H9 (cell line): ENCODE results near the gene RAB6A. TPM values are rescaled to one million over a fixed set of nuclear protein-coding genes. Genes with fewer than 3 reads are reported as not detected.

Experiments used
- DNase-seq: peaks from one replicate; pipeline ENCODE4 v3.0.0-alpha.2; 2017
- H2AFZ ChIP-seq: one replicate; pipeline ENCODE4 v1.6.1; 2013; ENCODE audit warnings: mild to moderate bottlenecking, low read length, control low read depth, moderate library complexity
- H2AK5ac ChIP-seq: 2 replicates; pipeline ENCODE4 v1.6.1; 2013; ENCODE audit warnings: low read length, control low read depth, mixed read lengths; ENCODE audit not compliant: insufficient read length
- H2BK120ac ChIP-seq: one replicate; pipeline ENCODE4 v1.6.1; 2013; ENCODE audit warnings: low read depth, mild to moderate bottlenecking, low read length, control low read depth, inconsistent platforms; ENCODE audit not compliant: poor library complexity, severe bottlenecking
- H2BK12ac ChIP-seq: 2 replicates; pipeline ENCODE4 v1.6.1; 2013; ENCODE audit warnings: low read length, control low read depth, mixed read lengths, low read depth; ENCODE audit not compliant: insufficient read length
- H2BK15ac ChIP-seq: 2 replicates; pipeline ENCODE4 v1.6.1; 2013; ENCODE audit warnings: low read depth, low read length, control low read depth
- H2BK20ac ChIP-seq: one replicate; pipeline ENCODE4 v1.6.1; 2013; ENCODE audit warnings: low read depth, mild to moderate bottlenecking, low read length, control low read depth, inconsistent platforms; ENCODE audit not compliant: poor library complexity, severe bottlenecking
- H2BK5ac ChIP-seq: 2 replicates; pipeline ENCODE4 v1.6.1; 2013; ENCODE audit warnings: low read length, control low read depth, mixed read lengths; ENCODE audit not compliant: insufficient read length
- H3K14ac ChIP-seq: 2 replicates; pipeline ENCODE4 v1.6.1; 2013; ENCODE audit warnings: low read length, control low read depth; ENCODE audit not compliant: insufficient read depth
- H3K18ac ChIP-seq: 2 replicates; pipeline ENCODE4 v1.6.1; 2013; ENCODE audit warnings: low read depth, mild to moderate bottlenecking, mixed read lengths, low read length, control low read depth; ENCODE audit not compliant: insufficient read length
- H3K23ac ChIP-seq: 2 replicates; pipeline ENCODE4 v1.6.1; 2013; ENCODE audit warnings: low read length, control low read depth, mixed read lengths, low read depth; ENCODE audit not compliant: insufficient read length
- H3K23me2 ChIP-seq: 2 replicates; pipeline ENCODE4 v1.6.1; 2013; ENCODE audit warnings: low read depth, mild to moderate bottlenecking, mixed read lengths, low read length, control low read depth; ENCODE audit not compliant: insufficient read length, poor library complexity, severe bottlenecking
- H3K27ac ChIP-seq: 2 replicates; pipeline ENCODE4 v1.5.1; 2013; ENCODE audit warnings: low read length, control low read depth, mixed read lengths, low read depth; ENCODE audit not compliant: insufficient read length
- H3K27me3 ChIP-seq: 2 replicates; pipeline ENCODE4 v1.6.1; 2013; ENCODE audit warnings: low read length, control low read depth, inconsistent platforms; ENCODE audit not compliant: insufficient read depth
- H3K4ac ChIP-seq: 2 replicates; pipeline ENCODE4 v1.6.1; 2013; ENCODE audit warnings: low read depth, mild to moderate bottlenecking, control low read depth, inconsistent platforms, low read length, moderate library complexity
- H3K4me1 ChIP-seq: 2 replicates; pipeline ENCODE4 v1.6.1; 2013; ENCODE audit warnings: low read length, control low read depth, inconsistent platforms; ENCODE audit not compliant: insufficient read depth
- H3K4me2 ChIP-seq: 2 replicates; pipeline ENCODE4 v1.6.1; 2013; ENCODE audit warnings: low read length, control low read depth, mixed read lengths; ENCODE audit not compliant: insufficient read length, insufficient read depth
- H3K56ac ChIP-seq: 2 replicates; pipeline ENCODE4 v1.6.1; 2013; ENCODE audit warnings: low read depth, mild to moderate bottlenecking, mixed read lengths, low read length, control low read depth; ENCODE audit not compliant: insufficient read length
- H3K79me1 ChIP-seq: 2 replicates; pipeline ENCODE4 v1.6.1; 2013; ENCODE audit warnings: low read depth, mild to moderate bottlenecking, moderate library complexity, low read length, control low read depth, inconsistent platforms; ENCODE audit not compliant: insufficient read depth, poor library complexity, severe bottlenecking
- H3K79me2 ChIP-seq: 2 replicates; pipeline ENCODE4 v1.6.1; 2013; ENCODE audit warnings: low read length, control low read depth, inconsistent platforms; ENCODE audit not compliant: insufficient read depth
- H3K9ac ChIP-seq: 2 replicates; pipeline ENCODE4 v1.6.1; 2013; ENCODE audit warnings: low read length, control low read depth, mixed read lengths; ENCODE audit not compliant: insufficient read length; ENCODE audit errors: extremely low read depth
- H3K9me3 ChIP-seq: one replicate; pipeline ENCODE4 v1.6.1; 2013; ENCODE audit warnings: low read depth, low read length, inconsistent platforms; ENCODE audit not compliant: control insufficient read depth
- H3T11ph ChIP-seq: one replicate; pipeline ENCODE4 v1.6.1; 2013; ENCODE audit warnings: mild to moderate bottlenecking, low read length, control low read depth, inconsistent platforms
- H4K20me1 ChIP-seq: one replicate; pipeline ENCODE4 v1.6.1; 2013; ENCODE audit not compliant: control insufficient read depth, insufficient read length, insufficient read depth
- H4K5ac ChIP-seq: 2 replicates; pipeline ENCODE4 v1.6.1; 2013; ENCODE audit warnings: low read depth, mild to moderate bottlenecking, mixed read lengths, low read length, control low read depth; ENCODE audit not compliant: insufficient read length
- H4K8ac ChIP-seq: replicated peaks from 2 replicates; pipeline ENCODE4 v1.6.1; 2013; ENCODE audit warnings: low read length, control low read depth, mixed read lengths, low read depth; ENCODE audit not compliant: insufficient read length
- H4K91ac ChIP-seq: 2 replicates; pipeline ENCODE4 v1.6.1; 2013; ENCODE audit warnings: low read depth, mild to moderate bottlenecking, moderate library complexity, mixed read lengths, low read length, control low read depth; ENCODE audit not compliant: insufficient read length
- H3K27ac Mint-ChIP-seq, 3 experiments: 2 replicates in 2 of 3; 3 replicates in 1 of 3; pipeline ENCODE4 v1.8.0; 2020 to 2021; ENCODE audit warnings: mixed read lengths in 3 of 3, mild to moderate bottlenecking in 1 of 3, moderate library complexity in 1 of 3
- H3K27me3 Mint-ChIP-seq: 2 replicates; pipeline ENCODE4 v1.8.0; 2021; ENCODE audit warnings: low read depth, mild to moderate bottlenecking, moderate library complexity, mixed read lengths
- H3K36me3 Mint-ChIP-seq, 3 experiments: 2 replicates in 2 of 3; 3 replicates in 1 of 3; pipeline ENCODE4 v1.8.0; 2020 to 2021; ENCODE audit warnings: low read depth in 3 of 3, mixed read lengths in 3 of 3; ENCODE audit not compliant: insufficient read depth in 1 of 3
- H3K4me1 Mint-ChIP-seq, 2 experiments: 2 replicates each; pipeline ENCODE4 v1.8.0; 2020; ENCODE audit warnings: mixed read lengths in 2 of 2
- H3K4me3 Mint-ChIP-seq, 2 experiments: 2 replicates in 1 of 2; 3 replicates in 1 of 2; pipeline ENCODE4 v1.8.0; 2020 to 2021; ENCODE audit warnings: mild to moderate bottlenecking in 2 of 2, mixed read lengths in 2 of 2, moderate library complexity in 1 of 2
- H3K9me3 Mint-ChIP-seq, 2 experiments: 2 replicates in 1 of 2; 3 replicates in 1 of 2; pipeline ENCODE4 v1.8.0; 2020; ENCODE audit warnings: mild to moderate bottlenecking in 2 of 2, mixed read lengths in 2 of 2, moderate library complexity in 1 of 2
- WGBS: extraction: QIAGEN DNeasy Blood & Tissue Kit; methylation state at CpG from one replicate; pipeline ENCODE4 v1.1.7; 2013; ENCODE audit warnings: missing lambda C conversion rate, low lambda C conversion rate, mixed read lengths; ENCODE audit not compliant: insufficient read length; ENCODE audit errors: extremely low coverage; 5-methylcytosine and 5-hydroxymethylcytosine counted together
- total RNA-seq: library from RNA; stranded (reverse); gene quantifications from 2 replicates; pipeline ENCODE4 v1.2.1, GENCODE V29; 2021
- TF ChIP-seq, protein P1 (sequence below): fragments of 200-600 bp; sonication (generic); conservative IDR thresholded peaks from 3 replicates; pipeline ENCODE4 v1.8.0; 2021; ENCODE audit warnings: antibody characterized with exemption, mild to moderate bottlenecking

Gene RAB6A
- total RNA-seq, 1 experiment from 2014 or later, result 72.8 TPM

DNA sequence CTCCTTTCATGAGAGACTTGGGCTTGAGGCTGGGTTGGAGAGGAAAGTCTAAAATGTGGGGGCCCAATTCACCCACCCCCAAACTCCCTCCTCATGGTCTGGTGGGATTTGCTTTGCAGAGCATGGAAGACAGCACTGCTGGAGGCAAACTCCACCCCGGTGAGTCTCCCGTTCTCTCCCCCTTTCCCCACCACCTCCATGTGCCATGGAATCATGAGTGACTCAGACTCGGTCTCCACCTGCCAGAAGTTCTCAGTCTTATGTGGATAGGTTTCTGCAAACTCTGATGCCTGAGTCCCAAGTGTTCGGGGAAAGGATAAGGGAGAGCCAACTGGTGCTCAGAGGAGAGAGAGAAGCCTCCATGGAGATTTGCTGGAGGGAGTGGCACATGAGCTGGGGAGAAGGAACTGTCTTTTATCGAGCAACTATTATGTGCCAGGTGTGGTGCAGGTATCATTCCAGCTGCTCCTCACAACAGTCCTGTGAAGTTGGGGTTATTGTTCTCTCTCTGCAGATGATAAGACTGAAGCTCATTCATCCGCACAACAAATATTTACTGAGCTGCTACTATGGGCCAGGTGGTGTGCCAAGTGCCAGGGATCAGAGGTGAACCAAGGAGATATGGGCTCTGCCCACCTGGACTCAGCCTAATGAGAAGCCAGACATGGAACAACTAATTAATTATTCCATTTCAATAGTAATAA lies 107.9 kb downstream of the RAB6A start:
- no peak overlapping the region for H4K5ac ChIP-seq
- peaks cover 2% of the 10 kb centered on the region for H3K27me3 Mint-ChIP-seq
- H4K20me1 ChIP-seq, result no peaks in the 10 kb centered on the region
- H3K9ac ChIP-seq, result no peak overlapping the region
- H2BK120ac ChIP-seq, result no peak overlapping the region
- no peak overlapping the region for H2BK15ac ChIP-seq
- peaks cover 0 to 18% (median 17%) of the 10 kb centered on the region in 3 experiments; a peak in 4 of 7 replicates for H3K36me3 Mint-ChIP-seq
- H2AK5ac ChIP-seq, result no peak overlapping the region
- no peak overlapping the region; a peak in 1 of 7 replicates for H3K27ac Mint-ChIP-seq
- no peaks in the 10 kb centered on the region for H3K23me2 ChIP-seq
- no peak for DNase-seq
- H3K18ac ChIP-seq, result no peak overlapping the region
- WGBS, result no CpG with 5 or more reads among the region's 6 CpGs
- no peak overlapping the region for H4K8ac ChIP-seq
- H3K79me1 ChIP-seq, result no peaks in the 10 kb centered on the region
- no peak overlapping the region for H4K91ac ChIP-seq
- no peak overlapping the region for H3T11ph ChIP-seq
- no peak overlapping the region for H2BK20ac ChIP-seq
- H3K56ac ChIP-seq, result no peak overlapping the region
- no peaks in the 10 kb centered on the region for H3K27me3 ChIP-seq
- no peaks in the 10 kb centered on the region for H3K9me3 Mint-ChIP-seq
- no peak overlapping the region for H2BK5ac ChIP-seq
- H3K79me2 ChIP-seq, result no peaks in the 10 kb centered on the region
- TF ChIP-seq, protein P1, sequence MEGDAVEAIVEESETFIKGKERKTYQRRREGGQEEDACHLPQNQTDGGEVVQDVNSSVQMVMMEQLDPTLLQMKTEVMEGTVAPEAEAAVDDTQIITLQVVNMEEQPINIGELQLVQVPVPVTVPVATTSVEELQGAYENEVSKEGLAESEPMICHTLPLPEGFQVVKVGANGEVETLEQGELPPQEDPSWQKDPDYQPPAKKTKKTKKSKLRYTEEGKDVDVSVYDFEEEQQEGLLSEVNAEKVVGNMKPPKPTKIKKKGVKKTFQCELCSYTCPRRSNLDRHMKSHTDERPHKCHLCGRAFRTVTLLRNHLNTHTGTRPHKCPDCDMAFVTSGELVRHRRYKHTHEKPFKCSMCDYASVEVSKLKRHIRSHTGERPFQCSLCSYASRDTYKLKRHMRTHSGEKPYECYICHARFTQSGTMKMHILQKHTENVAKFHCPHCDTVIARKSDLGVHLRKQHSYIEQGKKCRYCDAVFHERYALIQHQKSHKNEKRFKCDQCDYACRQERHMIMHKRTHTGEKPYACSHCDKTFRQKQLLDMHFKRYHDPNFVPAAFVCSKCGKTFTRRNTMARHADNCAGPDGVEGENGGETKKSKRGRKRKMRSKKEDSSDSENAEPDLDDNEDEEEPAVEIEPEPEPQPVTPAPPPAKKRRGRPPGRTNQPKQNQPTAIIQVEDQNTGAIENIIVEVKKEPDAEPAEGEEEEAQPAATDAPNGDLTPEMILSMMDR, result no peak
- H3K4me1 ChIP-seq, result peaks cover 5% of the 10 kb centered on the region; the same call in 1 of the 2 replicates
- H2AFZ ChIP-seq, result no peak overlapping the region
- H3K14ac ChIP-seq, result no peak overlapping the region
- H3K4me2 ChIP-seq, result no peak overlapping the region
- no peak overlapping the region for H3K27ac ChIP-seq
- peaks cover 31 to 37% of the 10 kb centered on the region in 2 experiments for H3K4me1 Mint-ChIP-seq
- H3K9me3 ChIP-seq, result no peaks in the 10 kb centered on the region
- no peak overlapping the region for H3K4me3 Mint-ChIP-seq
- H2BK12ac ChIP-seq, result no peak overlapping the region
- H3K4ac ChIP-seq, result no peak overlapping the region
- H3K23ac ChIP-seq, result no peak overlapping the region
